ENCODE results near the gene LHPP. TPM values are rescaled to one million over a fixed set of nuclear protein-coding genes. Genes with fewer than 3 reads are reported as not detected.

The LHPP gene
- total and polyA plus RNA-seq, 8 donors = 12.2 to 26.8 (median 15.0) TPM

DNA sequence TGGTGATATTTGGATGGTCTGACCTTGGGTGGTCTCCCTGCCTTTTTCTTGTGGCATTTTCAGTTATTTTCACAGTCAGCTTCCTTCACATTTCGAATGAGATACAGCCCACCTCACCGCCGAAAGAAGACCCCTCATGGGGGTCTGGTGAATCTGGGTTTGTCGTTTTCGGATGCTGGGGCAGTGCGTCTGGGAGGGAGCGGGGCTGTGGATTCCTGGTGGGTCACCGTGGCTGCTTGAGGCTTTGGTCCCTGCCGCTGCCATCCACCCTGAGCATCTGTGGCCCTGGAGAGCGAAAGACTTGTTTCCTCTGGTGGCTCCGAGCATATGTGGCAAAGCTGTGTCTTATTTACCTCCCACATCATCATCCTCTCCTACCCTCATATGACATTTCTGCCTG, 43.1 kb downstream of the LHPP start:
- Histone ChIP-seq H3K27ac (no peak overlapping the region), H3K27me3 (no peaks in the 10 kb centered on the region), H3K9me3 (no peaks in the 10 kb centered on the region), H3K4me3 (no peak overlapping the region), H3K36me3 (no peaks in the 10 kb centered on the region), H3K4me1 (no peaks in the 10 kb centered on the region)
- intact Hi-C loops (cut with DNase I) = no loop called here
- ATAC-seq (no peak), DNase-seq (no peak)
- no peak for TF ChIP-seq CTCF (IDR thresholded peaks at IDR 0.05)

DNA sequence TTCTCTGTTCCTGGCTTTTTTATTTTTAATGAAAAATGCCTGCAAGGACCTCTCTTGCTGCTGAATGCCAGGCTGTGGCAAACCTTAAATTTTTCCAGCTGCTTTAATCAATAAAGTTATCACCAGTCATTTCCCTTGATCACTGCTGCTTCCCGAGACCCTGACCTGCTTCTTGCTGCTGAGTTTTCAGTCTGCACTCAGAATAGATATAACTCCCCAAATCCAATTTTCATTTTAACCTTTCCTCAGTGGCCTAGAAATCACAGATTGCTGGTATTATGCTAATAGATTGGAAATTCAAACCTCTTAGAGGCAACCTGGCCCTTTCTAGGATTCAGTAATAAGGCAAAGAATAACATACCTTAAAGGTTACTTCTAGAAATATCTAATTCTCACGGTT, 43.7 kb downstream of the LHPP start:
- Histone ChIP-seq H3K9me3 (no peaks in the 10 kb centered on the region), H3K36me3 (no peaks in the 10 kb centered on the region), H3K27me3 (no peaks in the 10 kb centered on the region), H3K27ac (no peak overlapping the region), H3K4me3 (no peak overlapping the region), H3K4me1 (no peaks in the 10 kb centered on the region)
- no peak for TF ChIP-seq CTCF (IDR thresholded peaks at IDR 0.05)
- ATAC-seq (no peak), DNase-seq (no peak)
- intact Hi-C loops (cut with DNase I) = no loop called here

GRCh38 chr10:124508070-124508667, 46.5 kb downstream of the LHPP start:
- Histone ChIP-seq H3K36me3 (no peaks in the 10 kb centered on the region), H3K9me3 (no peaks in the 10 kb centered on the region), H3K27me3 (no peaks in the 10 kb centered on the region), H3K4me3 (no peak overlapping the region), H3K27ac (no peak overlapping the region), H3K4me1 (no peaks in the 10 kb centered on the region)
- no peak for ATAC-seq
- no peak for TF ChIP-seq CTCF (IDR thresholded peaks at IDR 0.05)
- intact Hi-C loops (cut with DNase I) = no loop called here
- no peak for DNase-seq

DNA sequence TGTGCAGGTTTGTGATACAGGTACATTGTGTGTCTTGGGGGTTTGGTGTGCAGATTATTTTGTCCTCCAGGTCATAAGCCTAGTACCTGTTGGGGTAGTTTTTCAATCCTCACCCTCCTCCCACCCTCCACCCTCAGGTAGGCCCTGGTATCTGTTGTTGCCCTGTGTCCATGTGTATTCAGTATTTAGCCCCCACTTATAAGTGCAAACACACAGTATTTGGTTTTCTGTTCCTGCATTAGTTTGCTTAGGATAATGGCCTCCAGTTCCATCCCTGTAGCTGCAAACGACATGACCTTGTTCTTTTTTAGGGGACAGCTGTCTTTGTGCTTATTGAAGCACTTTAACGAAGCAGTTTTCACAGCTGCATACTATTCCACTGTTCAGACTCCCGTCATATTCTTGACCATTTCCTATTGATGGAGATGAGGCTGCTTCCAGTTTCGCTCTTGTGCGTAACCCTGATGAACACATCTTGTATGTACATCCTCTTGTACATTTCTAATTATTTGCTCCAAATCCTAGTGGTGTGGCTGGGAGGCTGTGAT, 47.4 kb downstream of the LHPP start:
- ATAC-seq (no peak), DNase-seq (no peak)
- Histone ChIP-seq H3K4me3 (no peak overlapping the region), H3K9me3 (no peaks in the 10 kb centered on the region), H3K27ac (no peak overlapping the region), H3K36me3 (no peaks in the 10 kb centered on the region), H3K4me1 (no peaks in the 10 kb centered on the region), H3K27me3 (no peaks in the 10 kb centered on the region)
- intact Hi-C loops (cut with DNase I) = no loop called here
- no peak for TF ChIP-seq CTCF (IDR thresholded peaks at IDR 0.05)

DNA sequence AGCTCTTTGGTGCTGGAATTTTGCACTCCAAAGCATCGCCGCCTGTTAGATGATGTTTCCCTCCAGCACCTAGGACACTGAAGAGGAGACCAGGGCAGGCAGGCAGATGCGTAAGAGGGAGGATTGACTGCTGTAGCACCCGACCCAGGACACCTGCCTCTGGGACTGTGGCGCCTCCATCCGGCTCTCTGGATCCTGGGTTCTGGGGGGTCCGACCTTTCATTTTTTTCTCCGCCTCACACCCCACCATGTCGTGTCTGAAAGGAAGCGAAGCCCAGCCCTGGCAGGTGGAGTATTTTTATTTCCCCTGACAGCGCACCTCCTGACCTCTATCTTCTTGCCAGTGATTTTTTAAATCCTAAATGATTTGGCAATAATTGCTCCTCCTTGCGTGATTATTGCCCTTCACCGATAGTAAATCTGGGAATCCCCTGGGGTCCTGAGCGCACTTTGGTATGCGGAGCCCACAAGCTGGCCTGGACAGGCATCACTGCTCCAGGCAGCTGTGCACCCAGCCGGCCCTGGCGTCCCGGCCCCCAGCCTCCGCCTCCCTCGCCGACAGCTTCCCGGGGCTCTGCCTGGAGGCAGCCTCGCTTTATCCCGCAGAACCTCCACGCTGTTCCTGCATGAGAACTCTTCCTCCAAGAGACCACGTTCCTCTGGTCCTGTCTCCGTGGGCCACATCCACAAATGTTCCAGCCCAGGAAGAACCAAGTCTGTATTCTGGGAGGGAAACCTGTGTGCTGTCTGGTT, 48.4 kb downstream of the LHPP start:
- H3K36me3 ChIP-seq = no peaks in the 10 kb centered on the region
- ATAC-seq (no peak), DNase-seq (no peak)
- TF ChIP-seq CTCF (IDR thresholded peaks at IDR 0.05) = no peak
- H3K4me1 ChIP-seq = no peaks in the 10 kb centered on the region
- no peaks in the 10 kb centered on the region for H3K9me3 ChIP-seq
- no peak overlapping the region for H3K4me3 ChIP-seq
- intact Hi-C loops (cut with DNase I) = no loop called here
- no peak overlapping the region for H3K27ac ChIP-seq
- no peaks in the 10 kb centered on the region for H3K27me3 ChIP-seq

Measured in left lung (tissue), 10 donors.